Measurements from ENCODE around the gene BAHCC1.

Gene BAHCC1

GRCh38 chr17:81461607-81462500, 66.6 kb downstream of the BAHCC1 start:
- no peak for DNase-seq (ENCODE audit: low read depth)

- DNase-seq (ENCODE audit: low read depth): no peak
These were observed 67.4 kb downstream of the BAHCC1 start for GRCh38 chr17:81462506-81463125.

- DNase-seq (ENCODE audit: low read depth): no peak
These were observed 68.2 kb downstream of the BAHCC1 start for GRCh38 chr17:81463506-81463905.

- DNase-seq (ENCODE audit: low read depth): no peak
These were observed 69.3 kb downstream of the BAHCC1 start for GRCh38 chr17:81464586-81464985.

GRCh38 chr17:81465910-81466309, 70.7 kb downstream of the BAHCC1 start:
- no peak for DNase-seq (ENCODE audit: low read depth)

GRCh38 chr17:81466564-81467472, 71.6 kb downstream of the BAHCC1 start:
- DNase-seq (ENCODE audit: low read depth): no peak

GRCh38 chr17:81468111-81468769, 73.0 kb downstream of the BAHCC1 start:
- DNase-seq (ENCODE audit: low read depth): no peak

GRCh38 chr17:81468770-81469121, 73.5 kb downstream of the BAHCC1 start:
- DNase-seq (ENCODE audit: low read depth): no peak

- DNase-seq (ENCODE audit: low read depth): no peak
These were observed 74.0 kb downstream of the BAHCC1 start for GRCh38 chr17:81469266-81469665.

GRCh38 chr17:81470270-81470943, 75.2 kb downstream of the BAHCC1 start:
- DNase-seq (ENCODE audit: low read depth): no peak

GRCh38 chr17:81470944-81471817, 75.9 kb downstream of the BAHCC1 start:
- no peak for DNase-seq (ENCODE audit: low read depth)

GRCh38 chr17:81471818-81472456, 76.7 kb downstream of the BAHCC1 start:
- no peak for DNase-seq (ENCODE audit: low read depth)

- no peak for DNase-seq (ENCODE audit: low read depth)
These were observed 77.8 kb downstream of the BAHCC1 start for GRCh38 chr17:81473019-81473418.

GRCh38 chr17:81474958-81475357, 79.7 kb downstream of the BAHCC1 start:
- DNase-seq (ENCODE audit: low read depth): no peak

GRCh38 chr17:81476097-81476496, 80.8 kb downstream of the BAHCC1 start:
- no peak for DNase-seq (ENCODE audit: low read depth)

- DNase-seq (ENCODE audit: low read depth): no peak
These were observed 81.4 kb downstream of the BAHCC1 start for GRCh38 chr17:81476635-81477034.

GRCh38 chr17:81477173-81477572, 81.9 kb downstream of the BAHCC1 start:
- DNase-seq (ENCODE audit: low read depth): no peak

GRCh38 chr17:81478119-81478518, 82.9 kb downstream of the BAHCC1 start:
- DNase-seq (ENCODE audit: low read depth): no peak

GRCh38 chr17:81479175-81480071, 84.2 kb downstream of the BAHCC1 start:
- no peak for DNase-seq (ENCODE audit: low read depth)

Data from stimulated activated CD8-positive, alpha-beta memory T cell treated with anti-CD3 and anti-CD28 coated beads, Interleukin-15, amount 100 ng/mL, for 24 hours (primary cell).